WI38 (cell line): ENCODE measurements around the gene ZNF445.

Source experiments
- H3K4me3 ChIP-seq: 2 replicates; pipeline ENCODE4 v1.5.1; 2011; ENCODE audit warnings: low read depth, mild to moderate bottlenecking, control low read depth, low read length
- CTCF ChIP-seq: IDR thresholded peaks from 2 replicates; pipeline ENCODE4 v1.5.1; 2012; ENCODE audit warnings: low read depth, mild to moderate bottlenecking, control low read depth, low read length

The ZNF445 gene

GRCh38 chr3:44455318-44455717 is 22.2 kb downstream of the ZNF445 start:
- no peak for TF ChIP-seq CTCF
- H3K4me3 ChIP-seq, result no peak overlapping the region

- no peak overlapping the region for H3K4me3 ChIP-seq
- no peak for TF ChIP-seq CTCF
These were observed 23.2 kb downstream of the ZNF445 start for GRCh38 chr3:44454258-44454657.

GRCh38 chr3:44451441-44451840 is 26.0 kb downstream of the ZNF445 start:
- no peak overlapping the region for H3K4me3 ChIP-seq
- no peak for TF ChIP-seq CTCF

DNA sequence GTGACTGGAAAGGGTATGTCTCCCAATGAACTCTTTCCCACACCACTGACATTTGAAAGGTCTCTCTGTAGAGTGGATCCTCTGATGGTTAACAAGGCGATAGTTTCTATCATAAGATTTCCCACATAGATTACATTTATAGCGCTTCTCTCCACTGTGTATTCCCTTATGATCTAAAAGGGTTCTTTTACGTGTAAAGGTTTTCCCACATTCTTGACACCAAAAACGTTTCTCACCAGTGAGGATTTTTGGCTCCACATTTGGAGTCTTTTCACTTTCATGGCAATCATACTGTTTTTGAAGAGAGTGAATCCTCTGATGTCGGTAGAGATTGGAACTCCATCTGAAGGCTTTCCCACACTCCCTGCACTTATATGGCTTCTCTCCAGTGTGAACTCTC is 30.5 kb downstream of the ZNF445 start:
- no peak for TF ChIP-seq CTCF
- no peak overlapping the region for H3K4me3 ChIP-seq

GRCh38 chr3:44445786-44446185 is 31.7 kb downstream of the ZNF445 start:
- H3K4me3 ChIP-seq, result no peak overlapping the region
- TF ChIP-seq CTCF, result no peak

GRCh38 chr3:44444896-44445691 is 32.4 kb downstream of the ZNF445 start:
- TF ChIP-seq CTCF, result no peak
- no peak overlapping the region for H3K4me3 ChIP-seq

DNA sequence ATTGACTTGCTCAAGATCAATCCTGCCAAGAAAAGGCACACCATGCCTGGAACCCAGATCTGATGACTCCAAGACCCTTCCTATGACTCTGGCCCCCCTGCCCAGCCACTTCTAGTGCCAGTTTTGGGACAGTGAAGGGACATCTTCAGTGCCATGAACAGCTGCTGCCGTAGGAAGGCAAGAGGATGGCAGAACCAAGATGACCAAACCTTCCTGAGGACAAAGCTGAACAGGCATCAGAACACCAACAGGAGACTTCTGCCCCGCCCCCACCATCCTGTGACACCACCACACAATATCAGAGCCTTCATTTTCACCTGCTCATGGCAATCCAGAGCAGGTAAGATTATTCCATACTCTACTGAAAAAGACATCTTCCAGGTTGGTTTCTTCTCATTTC is 33.0 kb downstream of the ZNF445 start:
- H3K4me3 ChIP-seq, result no peak overlapping the region
- no peak for TF ChIP-seq CTCF
